PC-9 (cell line): Measurements from ENCODE around the gene SOCS6. TPM values are rescaled to one million over a fixed set of nuclear protein-coding genes. Genes with fewer than 3 reads are reported as not detected.

ENCODE experiments used
- BruUV-seq: library from RNA; stranded (reverse); fragments of 400-500 nt; replicated peaks from 2 replicates; lab custom pipeline; 2021; lab: Mats Ljungman, UMichigan
- CTCF ChIA-PET: fragments of 300-600 bp; sonication (Branson Sonifier 250); formaldehyde crosslinking; loops from one replicate; lab custom pipeline; 2022; ENCODE audit warnings: antibody characterized with exemption; lab: Charles Lee
- POLR2A ChIA-PET: fragments of 300-600 bp; sonication (Branson Sonifier 250); formaldehyde crosslinking; loops from one replicate; lab custom pipeline; 2022; ENCODE audit warnings: antibody characterized with exemption; ENCODE audit not compliant: unreplicated experiment; lab: Charles Lee
- DNase-seq, 2 experiments: peaks; one replicate each; pipeline versions ENCODE4 v3.0.0 to v3.0.0-alpha.2; 2015 to 2022; ENCODE audit warnings: mixed read lengths in 1 of 2
- H2AFZ ChIP-seq: fragments of 200-600 bp; sonication (generic); 2 replicates; pipeline ENCODE4 v1.8.1; 2017; ENCODE audit warnings: antibody characterized with exemption
- H3F3A ChIP-seq: fragments of 200-600 bp; sonication (generic); 2 replicates; pipeline ENCODE4 v1.8.1; 2017; ENCODE audit warnings: antibody characterized with exemption, mild to moderate bottlenecking, low read depth; ENCODE audit not compliant: insufficient read depth
- H3K27ac ChIP-seq: fragments of 200-600 bp; sonication (generic); 2 replicates; pipeline ENCODE4 v1.6.1; 2016; ENCODE audit warnings: mixed run types
- H3K27me3 ChIP-seq: fragments of 200-600 bp; sonication (generic); 2 replicates; pipeline ENCODE4 v1.6.1; 2016; ENCODE audit warnings: low read depth, mixed run types; ENCODE audit not compliant: insufficient read depth
- H3K36me3 ChIP-seq: fragments of 200-600 bp; sonication (generic); 2 replicates; pipeline ENCODE4 v1.6.1; 2016; ENCODE audit warnings: low read depth, mixed run types
- H3K4me1 ChIP-seq: fragments of 200-600 bp; sonication (generic); replicated peaks from 2 replicates; pipeline ENCODE4 v1.6.1; 2016; ENCODE audit warnings: mixed run types; ENCODE audit not compliant: insufficient read depth
- H3K4me2 ChIP-seq: fragments of 200-600 bp; sonication (generic); 2 replicates; pipeline ENCODE4 v1.6.1; 2017; ENCODE audit warnings: mixed run types
- H3K4me3 ChIP-seq: fragments of 200-600 bp; sonication (generic); 2 replicates; pipeline ENCODE4 v1.6.1; 2016; ENCODE audit warnings: mixed run types
- H3K79me2 ChIP-seq: fragments of 200-600 bp; sonication (generic); 2 replicates; pipeline ENCODE4 v1.6.1; 2017; ENCODE audit warnings: low read depth, mixed run types
- H3K9me2 ChIP-seq: fragments of 200-600 bp; sonication (generic); 2 replicates; pipeline ENCODE4 v1.8.1; 2017; ENCODE audit warnings: mild to moderate bottlenecking; ENCODE audit not compliant: insufficient read depth
- H3K9me3 ChIP-seq: fragments of 200-600 bp; sonication (generic); 2 replicates; pipeline ENCODE4 v1.8.1; 2016; ENCODE audit warnings: low read depth; ENCODE audit not compliant: insufficient read depth
- H4K20me1 ChIP-seq: fragments of 200-600 bp; sonication (generic); 2 replicates; pipeline ENCODE4 v1.8.1; 2017; ENCODE audit not compliant: insufficient read depth
- EZH2 ChIP-seq: fragments of 200-600 bp; sonication (generic); IDR thresholded peaks from 2 replicates; pipeline ENCODE4 v1.8.0; 2017; ENCODE audit warnings: antibody characterized with exemption, low read depth
- intact Hi-C: fragments of 100-400 bp; cut with micrococcal nuclease; formaldehyde crosslinking; loops from one replicate; pipeline ENCODE4 v1.10.0; 2022; ENCODE audit not compliant: unreplicated experiment
- total RNA-seq: library from RNA; stranded (reverse); gene quantifications from 2 replicates; pipeline ENCODE4 v1.2.3, GENCODE V29; 2021
- TF ChIP-seq, protein P1 (sequence below): fragments of 200-600 bp; sonication (generic); conservative IDR thresholded peaks from 2 replicates; pipeline ENCODE4 v1.6.1; 2017; ENCODE audit warnings: mixed run types, antibody characterized with exemption, mild to moderate bottlenecking, moderate library complexity

The SOCS6 gene
- total RNA-seq, 1 experiment from 2014 or later: 21.0 TPM

DNA sequence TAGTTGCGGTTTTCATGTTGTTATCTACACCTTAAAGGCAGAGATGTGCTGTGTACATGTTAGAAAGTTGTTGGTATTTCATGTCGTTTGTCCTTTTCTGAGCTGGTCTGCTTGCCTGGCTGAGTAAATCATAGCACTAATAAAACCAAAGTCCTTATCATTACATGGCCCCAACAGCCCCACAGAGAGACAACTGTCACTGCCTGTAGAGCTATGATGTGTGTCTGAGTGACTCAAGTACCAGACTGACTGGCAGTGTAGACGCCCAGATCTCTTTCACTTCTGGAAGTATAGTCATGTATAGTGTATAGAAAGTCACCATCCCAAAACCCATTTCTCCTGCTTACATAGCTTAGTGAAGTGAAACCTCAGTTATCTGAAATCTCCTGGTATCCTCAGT is 4.3 kb downstream of the SOCS6 start:
- intact Hi-C loops: loop anchor here (5.0 kb wide), 1 partner anchor 139 kb away; no protein-coding TSS in a partner anchor
- H3F3A ChIP-seq: peaks cover 3% of the 10 kb centered on the region
- no TSS peak for BruUV-seq
- 0 out of 2 replicates have a peak overlapping the region, but pooled peaks have one; percentile 4 for H3K27ac ChIP-seq
- ChIA-PET CTCF (no interaction called here), POLR2A (no interaction called here)
- no peak overlapping the region for H3K4me3 ChIP-seq
- peaks cover 57% of the 10 kb centered on the region for H3K4me1 ChIP-seq
- H3K9me3 ChIP-seq: no peaks in the 10 kb centered on the region
- H3K9me2 ChIP-seq: no peaks in the 10 kb centered on the region
- no peaks in the 10 kb centered on the region for H3K27me3 ChIP-seq
- peaks cover 45% of the 10 kb centered on the region for H4K20me1 ChIP-seq
- no peak for DNase-seq
- H3K36me3 ChIP-seq: peaks cover 16% of the 10 kb centered on the region; the same call in 1 of the 2 replicates
- H3K4me2 ChIP-seq: peak overlapping the region; percentile 94
- H3K79me2 ChIP-seq: peaks cover 87% of the 10 kb centered on the region
- H2AFZ ChIP-seq: no peak overlapping the region
- TF ChIP-seq, protein P1, sequence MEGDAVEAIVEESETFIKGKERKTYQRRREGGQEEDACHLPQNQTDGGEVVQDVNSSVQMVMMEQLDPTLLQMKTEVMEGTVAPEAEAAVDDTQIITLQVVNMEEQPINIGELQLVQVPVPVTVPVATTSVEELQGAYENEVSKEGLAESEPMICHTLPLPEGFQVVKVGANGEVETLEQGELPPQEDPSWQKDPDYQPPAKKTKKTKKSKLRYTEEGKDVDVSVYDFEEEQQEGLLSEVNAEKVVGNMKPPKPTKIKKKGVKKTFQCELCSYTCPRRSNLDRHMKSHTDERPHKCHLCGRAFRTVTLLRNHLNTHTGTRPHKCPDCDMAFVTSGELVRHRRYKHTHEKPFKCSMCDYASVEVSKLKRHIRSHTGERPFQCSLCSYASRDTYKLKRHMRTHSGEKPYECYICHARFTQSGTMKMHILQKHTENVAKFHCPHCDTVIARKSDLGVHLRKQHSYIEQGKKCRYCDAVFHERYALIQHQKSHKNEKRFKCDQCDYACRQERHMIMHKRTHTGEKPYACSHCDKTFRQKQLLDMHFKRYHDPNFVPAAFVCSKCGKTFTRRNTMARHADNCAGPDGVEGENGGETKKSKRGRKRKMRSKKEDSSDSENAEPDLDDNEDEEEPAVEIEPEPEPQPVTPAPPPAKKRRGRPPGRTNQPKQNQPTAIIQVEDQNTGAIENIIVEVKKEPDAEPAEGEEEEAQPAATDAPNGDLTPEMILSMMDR: no peak
- no peak for TF ChIP-seq EZH2

DNA sequence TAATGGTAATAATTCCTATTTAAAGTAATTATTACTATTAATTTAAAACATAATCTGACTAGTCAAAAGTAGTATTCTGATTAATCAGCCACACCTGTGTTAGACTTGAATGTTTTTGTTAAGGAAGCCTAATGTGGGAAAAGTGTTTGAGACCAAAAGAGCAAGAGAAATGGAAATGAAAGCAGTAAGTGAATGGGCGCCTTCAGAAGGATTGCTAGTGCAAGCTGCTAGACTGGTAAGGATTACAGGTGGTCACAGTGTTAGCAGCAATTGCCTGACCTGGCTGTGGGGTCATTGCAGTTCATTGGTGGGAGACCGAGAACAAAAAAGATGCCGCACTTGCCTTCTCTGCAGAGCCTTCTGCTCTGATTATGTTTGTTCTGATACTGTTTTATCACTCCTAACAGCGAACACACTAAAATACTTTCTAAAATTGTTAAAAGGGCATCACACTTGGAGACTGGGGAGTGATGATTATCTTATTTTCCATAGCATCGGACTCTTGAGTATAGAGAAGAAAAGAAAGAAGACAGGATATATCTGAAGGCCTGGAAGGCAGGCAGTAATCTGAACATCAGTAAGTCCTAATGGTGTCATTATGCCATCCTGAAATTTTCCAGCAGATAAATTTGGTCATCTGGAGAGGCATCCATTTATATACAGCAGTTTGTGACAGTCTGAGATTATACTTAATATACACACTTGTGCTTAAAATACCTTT is 5.8 kb downstream of the SOCS6 start:
- intact Hi-C loops: loop anchor here (5.0 kb wide), 1 partner anchor 138 kb away; no protein-coding TSS in a partner anchor
- Histone ChIP-seq H3K9me3 (no peaks in the 10 kb centered on the region), H3K36me3 (peaks cover 16% of the 10 kb centered on the region; the same call in 1 of the 2 replicates), H3K9me2 (no peaks in the 10 kb centered on the region), H3K27ac (no peak overlapping the region; the same call in 1 of the 2 replicates), H3K4me2 (peak overlapping the region; percentile 7; the same call in 1 of the 2 replicates), H3K4me1 (peaks cover 56% of the 10 kb centered on the region), H3K27me3 (no peaks in the 10 kb centered on the region), H3K79me2 (peaks cover 100% of the 10 kb centered on the region), H3K4me3 (no peak overlapping the region), H4K20me1 (peaks cover 56% of the 10 kb centered on the region), H3F3A (peaks cover 3% of the 10 kb centered on the region; the same call in 1 of the 2 replicates), H2AFZ (no peak overlapping the region)
- ChIA-PET CTCF (no interaction called here), POLR2A (no interaction called here)
- no peak for DNase-seq
- no TSS peak for BruUV-seq
- TF ChIP-seq, protein P1: no peak
- no peak for TF ChIP-seq EZH2

DNA sequence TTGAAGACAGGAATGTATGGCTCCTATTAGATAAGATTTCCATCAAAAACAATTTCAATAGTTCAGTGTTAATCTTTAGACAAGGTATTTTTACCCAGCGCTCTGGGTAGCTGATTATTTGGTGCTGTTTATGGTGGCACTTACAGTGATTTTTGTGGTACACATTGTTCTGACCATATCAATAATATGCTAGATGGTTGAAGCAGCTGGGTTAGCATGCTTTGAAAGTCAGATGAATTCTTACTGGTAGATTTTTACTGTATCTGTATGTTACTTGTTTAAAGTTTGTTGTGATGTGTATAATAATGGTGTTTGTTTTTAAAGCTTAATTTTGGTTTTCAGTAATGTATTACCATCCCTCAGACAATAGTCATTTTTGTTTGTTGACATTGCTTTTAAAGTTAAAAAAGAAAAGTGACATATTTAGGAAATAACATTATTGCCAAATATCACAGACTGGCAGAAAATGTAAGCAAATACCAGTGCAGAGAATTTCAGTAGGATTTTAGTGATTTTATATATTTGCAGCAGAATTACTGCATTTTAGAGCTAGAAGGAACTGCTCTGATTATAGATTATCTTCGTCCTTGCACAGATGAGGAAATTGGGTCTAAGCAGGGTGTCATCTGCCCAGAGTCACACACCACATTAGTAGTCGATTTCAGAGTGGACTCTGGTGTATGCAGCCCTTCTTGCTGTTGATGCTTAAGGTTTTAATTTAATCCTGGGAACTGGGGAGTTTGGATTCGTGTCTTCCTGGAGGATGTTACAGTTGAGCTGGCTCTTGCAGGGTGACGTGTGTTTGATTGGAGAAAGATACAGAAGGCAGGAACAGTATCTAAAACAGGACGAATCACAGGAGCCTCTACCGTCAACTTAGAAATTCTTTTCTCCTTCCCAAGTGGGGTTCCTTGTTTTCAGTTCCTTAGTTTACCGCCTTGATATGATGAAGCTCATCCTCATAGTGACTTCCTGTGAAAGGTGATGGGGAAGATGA is 6.6 kb downstream of the SOCS6 start:
- CTCF ChIA-PET: no interaction called here
- peaks cover 65% of the 10 kb centered on the region for H4K20me1 ChIP-seq
- intact Hi-C loops: no loop called here
- H3K27ac ChIP-seq: no peak overlapping the region
- peaks cover 50% of the 10 kb centered on the region for H3K4me1 ChIP-seq
- TF ChIP-seq EZH2: no peak
- TF ChIP-seq, protein P1: no peak
- peaks cover 3% of the 10 kb centered on the region; the same call in 1 of the 2 replicates for H3F3A ChIP-seq
- H3K9me3 ChIP-seq: no peaks in the 10 kb centered on the region
- H3K4me2 ChIP-seq: peak overlapping the region; percentile 7; the same call in 1 of the 2 replicates
- H3K4me3 ChIP-seq: no peak overlapping the region
- peaks cover 100% of the 10 kb centered on the region for H3K79me2 ChIP-seq
- H2AFZ ChIP-seq: no peak overlapping the region
- no peak for DNase-seq
- POLR2A ChIA-PET: no interaction called here
- peaks cover 20% of the 10 kb centered on the region; the same call in 1 of the 2 replicates for H3K36me3 ChIP-seq
- H3K27me3 ChIP-seq: no peaks in the 10 kb centered on the region
- H3K9me2 ChIP-seq: no peaks in the 10 kb centered on the region
- BruUV-seq: no TSS peak
